HUES6 (cell line): ENCODE data around the gene UCKL1.

Experiments used
- H3K27ac ChIP-seq: 2 replicates; pipeline ENCODE4 v1.7.0; 2013; ENCODE audit warnings: low read depth, mild to moderate bottlenecking, low read length, inconsistent platforms
- H3K27me3 ChIP-seq: 2 replicates; pipeline ENCODE4 v1.6.1; 2013; ENCODE audit warnings: low read length; ENCODE audit not compliant: control insufficient read depth, insufficient read depth
- H3K36me3 ChIP-seq: 2 replicates; pipeline ENCODE4 v1.6.1; 2013; ENCODE audit warnings: low read length; ENCODE audit not compliant: control insufficient read depth, insufficient read depth
- H3K4me1 ChIP-seq: 2 replicates; pipeline ENCODE4 v1.6.1; 2013; ENCODE audit warnings: low read length; ENCODE audit not compliant: control insufficient read depth, insufficient read depth
- H3K4me3 ChIP-seq: 2 replicates; pipeline ENCODE4 v1.5.1; 2013; ENCODE audit warnings: low read depth, low read length
- H3K9ac ChIP-seq: one replicate; pipeline ENCODE4 v1.6.1; 2013; ENCODE audit warnings: mild to moderate bottlenecking, low read length
- H3K9me3 ChIP-seq: 2 replicates; pipeline ENCODE4 v1.6.1; 2013; ENCODE audit warnings: low read depth, low read length; ENCODE audit not compliant: control insufficient read depth, insufficient read depth

The UCKL1 gene

DNA sequence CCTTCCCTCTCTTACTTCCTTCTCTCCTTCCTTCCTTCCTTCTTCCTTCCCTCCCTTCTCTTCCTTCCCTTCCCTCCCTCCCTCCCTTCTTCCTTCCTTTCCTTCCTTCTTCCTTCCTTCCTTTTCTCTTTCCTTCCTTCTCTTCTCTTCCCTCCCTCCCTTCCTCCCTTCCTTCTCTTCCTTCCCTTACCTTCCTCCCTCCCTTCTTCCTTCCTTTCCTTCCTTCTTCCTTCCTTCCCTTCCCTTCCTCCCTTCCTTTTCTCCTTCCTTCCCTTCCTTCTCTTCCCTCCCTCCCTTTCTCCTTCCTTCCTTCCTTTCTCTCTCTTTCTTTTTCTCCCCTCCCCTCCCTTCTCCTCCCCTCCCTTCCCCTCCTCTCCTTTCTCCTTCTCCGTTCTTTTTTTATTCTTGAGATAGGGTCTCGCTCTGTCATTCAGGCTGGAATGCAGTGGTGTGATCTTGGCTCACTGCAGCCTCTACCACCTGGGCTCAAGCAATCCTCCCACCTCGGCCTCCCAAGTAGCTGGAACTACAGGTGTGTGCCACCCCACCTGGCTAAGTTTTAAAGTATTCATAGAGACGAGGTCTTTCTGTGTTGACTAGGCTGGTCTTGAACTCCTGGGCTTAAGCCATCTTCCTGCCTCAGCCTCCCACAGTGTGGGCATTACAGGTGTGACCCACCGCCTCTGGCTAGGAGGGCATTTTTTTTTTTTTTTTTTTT is 14.7 kb upstream of the UCKL1 start:
- no peaks in the 10 kb centered on the region for H3K9me3 ChIP-seq
- peak overlapping the region; percentile 85; the same call in 1 of the 2 replicates for H3K4me3 ChIP-seq
- peaks cover 19% of the 10 kb centered on the region for H3K36me3 ChIP-seq
- H3K27ac ChIP-seq = no peak overlapping the region
- H3K9ac ChIP-seq = no peak overlapping the region
- H3K27me3 ChIP-seq = peaks cover 9% of the 10 kb centered on the region
- peaks cover 11% of the 10 kb centered on the region for H3K4me1 ChIP-seq

- peaks cover 9% of the 10 kb centered on the region for H3K27me3 ChIP-seq
- no peaks in the 10 kb centered on the region for H3K9me3 ChIP-seq
- H3K27ac ChIP-seq = no peak within 1 kb of the TSS
- H3K4me3 ChIP-seq = peak within 1 kb of the TSS; percentile 85
- H3K36me3 ChIP-seq = peaks cover 19% of the 10 kb centered on the region
- H3K4me1 ChIP-seq = peaks cover 11% of the 10 kb centered on the region
- peak within 1 kb of the TSS; percentile 79 for H3K9ac ChIP-seq
Observed at GRCh38 chr20:63969838-63970713, 13.9 kb upstream of the UCKL1 start, which contains the start of gene ZNF512B. ZNF512B (minus strand) TSS chr20:63969930; CDS start chr20:63967950, 1,980 bp downstream.

DNA sequence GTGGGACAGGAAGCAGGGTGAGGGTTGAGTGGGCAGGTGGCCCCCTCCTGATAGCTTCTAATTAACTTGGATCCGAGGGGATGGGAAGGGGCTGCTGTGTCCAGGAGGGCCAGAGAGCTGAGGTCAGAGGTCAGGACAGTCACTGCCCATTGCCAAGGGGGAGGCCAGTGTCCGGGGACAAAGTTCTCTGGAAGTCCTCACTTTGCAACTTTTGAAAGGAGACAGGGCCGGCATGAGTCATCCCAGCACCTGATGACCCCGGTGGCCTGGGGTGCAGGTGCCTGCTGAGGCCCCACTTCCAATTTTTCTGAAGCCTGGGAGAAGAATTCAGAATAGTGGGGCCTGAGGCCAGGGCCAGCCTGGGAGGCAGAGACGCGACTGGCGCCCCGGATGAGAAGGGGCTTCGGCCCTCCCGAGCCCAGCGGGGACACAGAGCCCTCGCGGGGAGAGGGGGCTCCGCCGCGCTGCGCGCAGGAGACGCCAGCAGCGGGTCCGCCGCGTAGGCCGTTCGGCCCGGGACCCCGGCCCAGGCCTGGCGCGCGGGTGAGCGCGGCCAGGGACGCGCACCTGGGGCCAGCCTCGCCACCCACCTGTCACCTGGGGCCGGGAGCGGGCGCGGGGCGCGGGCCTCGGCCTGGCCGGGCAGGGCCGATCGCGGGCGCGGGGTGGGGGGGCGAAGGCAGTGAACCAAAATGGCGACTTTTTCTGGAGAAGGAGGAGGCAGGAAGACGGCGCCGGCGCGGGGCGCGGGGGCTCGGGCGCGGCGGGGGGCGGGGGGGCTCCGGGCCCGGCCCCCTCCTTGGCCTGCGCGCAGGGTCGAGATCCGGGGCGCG is 12.9 kb upstream of the UCKL1 start:
- Histone ChIP-seq H3K27me3 (peaks cover 9% of the 10 kb centered on the region), H3K9ac (peak overlapping the region; percentile 79), H3K36me3 (peaks cover 23% of the 10 kb centered on the region), H3K9me3 (no peaks in the 10 kb centered on the region), H3K4me3 (peak overlapping the region; percentile 68), H3K27ac (no peak overlapping the region), H3K4me1 (peaks cover 11% of the 10 kb centered on the region)

DNA sequence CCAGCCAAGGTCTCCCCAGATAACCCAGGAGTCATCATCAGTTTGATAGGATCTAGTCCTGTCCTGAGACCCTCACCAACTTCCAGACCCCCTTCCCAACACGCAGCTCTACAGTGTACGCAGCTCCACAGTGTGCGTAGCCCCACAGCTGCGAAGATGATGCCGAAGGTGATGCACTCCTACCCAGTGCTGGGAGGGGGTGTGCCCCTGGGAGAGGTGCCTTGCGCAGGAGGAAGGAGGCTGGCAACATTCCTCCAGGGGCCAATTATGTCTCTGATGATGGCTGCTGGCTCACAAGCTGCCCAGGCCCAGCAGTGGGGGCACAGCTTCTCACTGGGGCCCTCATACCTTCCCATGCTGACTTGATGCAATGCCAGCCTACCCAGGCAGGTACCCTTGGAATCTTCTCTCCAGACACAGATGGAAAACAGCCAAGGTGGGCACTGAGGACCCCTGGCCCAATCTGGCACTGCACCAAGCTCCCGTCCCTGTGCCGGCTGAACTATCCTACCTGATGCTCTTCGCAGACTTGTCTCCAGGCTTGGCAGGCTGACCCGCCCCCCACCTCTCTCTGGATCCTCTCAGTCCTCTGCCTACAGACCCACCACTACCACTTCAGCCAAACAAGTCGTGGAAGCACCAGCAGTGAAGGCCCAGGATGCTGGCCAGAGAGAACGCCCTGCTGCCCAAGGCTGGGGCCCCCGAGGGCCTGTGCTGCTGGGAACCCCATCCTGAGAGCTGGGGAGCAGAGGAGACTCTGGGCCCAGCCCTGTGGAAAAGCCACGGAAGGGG is 12.1 kb upstream of the UCKL1 start:
- H3K36me3 ChIP-seq = peaks cover 31% of the 10 kb centered on the region
- H3K4me3 ChIP-seq = peak overlapping the region; percentile 68
- H3K9me3 ChIP-seq = no peaks in the 10 kb centered on the region
- H3K27ac ChIP-seq = no peak overlapping the region
- peak overlapping the region; percentile 79 for H3K9ac ChIP-seq
- H3K27me3 ChIP-seq = peaks cover 9% of the 10 kb centered on the region
- peaks cover 7% of the 10 kb centered on the region for H3K4me1 ChIP-seq

DNA sequence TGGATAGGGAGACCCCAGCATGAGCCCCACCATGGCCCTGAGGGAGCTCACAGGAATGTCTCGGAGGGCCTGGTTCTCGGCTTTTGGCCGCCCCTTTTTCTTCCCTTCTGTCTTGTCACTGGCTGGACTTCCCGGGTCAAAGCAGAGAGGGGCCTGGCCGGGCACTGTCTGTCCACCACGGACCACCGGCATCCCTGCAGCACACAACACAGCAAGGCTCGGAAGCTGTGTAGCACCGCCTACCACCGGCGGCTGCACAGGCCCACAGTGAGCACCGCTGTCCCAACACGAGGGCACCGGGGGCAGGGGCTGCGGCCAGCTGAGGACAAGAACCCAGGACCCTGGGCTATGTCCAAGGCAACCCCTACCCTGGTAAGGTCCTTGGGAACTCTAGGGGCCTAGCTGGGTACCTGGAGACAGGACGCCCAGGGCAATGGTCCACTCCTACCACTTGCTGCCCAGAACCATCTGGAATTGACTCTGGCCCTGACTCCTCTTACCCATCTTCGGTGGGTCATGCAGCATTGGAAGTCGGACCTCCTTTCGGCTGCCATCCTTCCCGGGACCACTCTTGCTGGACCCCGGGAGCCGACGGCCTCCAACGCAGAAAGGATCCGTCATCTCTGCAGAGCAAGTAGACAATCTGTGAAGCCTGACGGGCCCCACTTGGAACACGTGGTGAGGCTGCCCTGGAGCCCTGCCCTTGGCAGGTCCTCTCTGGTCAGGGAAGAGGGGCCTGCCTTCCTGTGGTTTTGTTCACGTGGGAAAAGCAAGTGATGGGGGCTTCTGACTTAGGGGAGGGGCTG is 11.3 kb upstream of the UCKL1 start:
- Histone ChIP-seq H3K27me3 (peaks cover 9% of the 10 kb centered on the region), H3K9ac (no peak overlapping the region), H3K36me3 (peaks cover 38% of the 10 kb centered on the region), H3K4me1 (peaks cover 7% of the 10 kb centered on the region), H3K27ac (no peak overlapping the region), H3K4me3 (no peak overlapping the region), H3K9me3 (no peaks in the 10 kb centered on the region)

GRCh38 chr20:63966944-63967322 is 10.7 kb upstream of the UCKL1 start:
- Histone ChIP-seq H3K4me3 (no peak overlapping the region), H3K4me1 (peaks cover 7% of the 10 kb centered on the region), H3K27ac (no peak overlapping the region), H3K36me3 (peaks cover 44% of the 10 kb centered on the region), H3K27me3 (peaks cover 9% of the 10 kb centered on the region), H3K9ac (no peak overlapping the region), H3K9me3 (no peaks in the 10 kb centered on the region)

- no peak overlapping the region for H3K27ac ChIP-seq
- no peak overlapping the region for H3K4me3 ChIP-seq
- H3K4me1 ChIP-seq = peaks cover 7% of the 10 kb centered on the region
- no peaks in the 10 kb centered on the region for H3K9me3 ChIP-seq
- peaks cover 50% of the 10 kb centered on the region for H3K36me3 ChIP-seq
- peaks cover 9% of the 10 kb centered on the region for H3K27me3 ChIP-seq
- H3K9ac ChIP-seq = no peak overlapping the region
Observed at GRCh38 chr20:63966172-63966943, 10.1 kb upstream of the UCKL1 start.

DNA sequence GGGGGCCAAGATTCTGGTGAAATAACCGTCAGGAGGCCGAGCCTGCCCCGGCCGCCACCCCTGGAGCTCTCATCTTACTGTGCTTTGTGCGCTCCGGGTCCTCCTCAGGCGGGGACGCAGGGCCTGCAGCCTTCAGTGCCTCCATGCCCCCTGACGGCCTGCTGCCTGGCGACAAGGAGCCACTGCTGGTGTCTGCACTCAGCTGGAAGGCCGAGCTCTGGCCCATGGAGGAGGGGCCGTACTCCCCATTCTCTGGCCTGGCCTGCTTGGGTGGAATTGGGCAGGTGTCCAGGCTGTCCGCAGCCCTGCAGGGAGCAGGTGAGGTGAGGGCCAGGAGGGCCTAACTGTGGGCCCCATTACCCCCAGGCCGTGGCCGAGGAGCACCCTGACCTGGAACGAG is 8.2 kb upstream of the UCKL1 start:
- peaks cover 11% of the 10 kb centered on the region for H3K4me1 ChIP-seq
- peaks cover 61% of the 10 kb centered on the region for H3K36me3 ChIP-seq

DNA sequence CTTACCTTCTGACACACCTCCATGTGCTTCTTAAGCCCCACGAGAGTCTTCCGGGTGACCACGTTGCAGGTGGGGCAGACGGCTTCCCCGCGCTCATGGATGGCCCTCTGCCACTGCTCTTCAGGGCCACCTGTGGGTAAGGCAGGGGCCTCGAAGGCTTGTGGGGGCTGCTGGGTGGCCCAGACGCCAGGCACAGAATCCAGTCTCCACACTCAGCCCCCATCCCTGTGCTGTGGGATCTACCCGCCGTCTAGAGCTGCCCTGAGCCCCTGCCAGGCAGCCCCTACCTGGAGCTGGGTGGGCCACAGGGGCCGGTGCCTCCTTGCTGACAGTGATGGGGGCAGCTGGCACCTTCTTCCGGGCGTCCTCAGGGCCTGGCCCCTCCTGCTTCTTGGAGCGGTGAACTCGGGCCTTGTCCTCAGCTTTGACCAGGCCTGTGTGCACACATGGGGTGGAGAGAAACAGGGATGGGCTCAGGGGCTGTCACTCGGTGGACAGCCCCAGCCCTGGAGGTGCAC is 7.6 kb upstream of the UCKL1 start:
- H3K9ac ChIP-seq = no peak overlapping the region
- H3K4me1 ChIP-seq = peaks cover 15% of the 10 kb centered on the region
- peaks cover 65% of the 10 kb centered on the region for H3K36me3 ChIP-seq
- H3K27ac ChIP-seq = no peak overlapping the region
- no peaks in the 10 kb centered on the region for H3K27me3 ChIP-seq
- no peaks in the 10 kb centered on the region for H3K9me3 ChIP-seq
- no peak overlapping the region for H3K4me3 ChIP-seq

More for the DNA sequence above, 8.2 kb upstream of the UCKL1 start:
- no peaks in the 10 kb centered on the region for H3K27me3 ChIP-seq
- no peaks in the 10 kb centered on the region for H3K9me3 ChIP-seq
- H3K9ac ChIP-seq = no peak overlapping the region
- no peak overlapping the region for H3K4me3 ChIP-seq
- no peak overlapping the region for H3K27ac ChIP-seq
